ENCODE measurements around the gene CHCHD4. TPM values are rescaled to one million over a fixed set of nuclear protein-coding genes. Genes with fewer than 3 reads are reported as not detected.

CHCHD4 gene
- total and polyA plus RNA-seq, 2 experiments from 2014 or later = 31.1 to 39.2 TPM

DNA sequence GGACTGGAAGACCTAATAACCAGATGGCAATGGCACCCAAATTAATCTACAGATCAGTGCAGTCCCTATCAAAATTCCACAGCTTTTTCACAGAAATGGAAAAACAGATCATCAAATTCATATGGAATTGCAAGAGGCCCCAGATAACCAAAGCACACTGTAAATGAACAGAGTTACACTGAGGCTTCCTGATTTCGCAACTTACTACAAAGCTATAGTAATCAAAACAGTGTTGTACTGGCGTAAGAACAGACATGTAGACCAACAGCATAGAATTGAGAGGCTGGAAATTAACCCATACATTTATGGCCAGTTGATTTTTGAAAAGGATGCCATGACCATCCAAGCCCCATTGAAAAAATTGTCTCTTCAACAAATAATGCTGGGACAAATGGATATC is 37.5 kb upstream of the CHCHD4 start:
- peaks cover 94% of the 10 kb centered on the region for H3K36me3 Mint-ChIP-seq (ENCODE audit: low read depth)
- H3K36me3 ChIP-seq (ENCODE audit: insufficient read depth) = peaks cover 57% of the 10 kb centered on the region

More for the DNA sequence above, 37.5 kb upstream of the CHCHD4 start:
- Histone ChIP-seq H3K4me2 (no peak overlapping the region), H4K20me1 (replicated peaks; ENCODE audit: insufficient read depth) (0 out of 2 replicates have a peak, but pooled peaks cover 3% of the 10 kb centered on the region), H3K27me3 (ENCODE audit: insufficient read depth) (no peaks in the 10 kb centered on the region), H3F3A (replicated peaks; ENCODE audit: low read depth) (no peaks in the 10 kb centered on the region), H2AFZ (no peak overlapping the region), H3K4me1 (ENCODE audit: insufficient read depth) (no peaks in the 10 kb centered on the region), H3K9me2 (ENCODE audit: insufficient read depth) (no peaks in the 10 kb centered on the region), H3K27ac (ENCODE audit: low read depth) (no peak overlapping the region), H3K4me3 (no peak overlapping the region), H3K79me2 (replicated peaks; ENCODE audit: insufficient read depth) (0 out of 2 replicates have a peak, but pooled peaks cover 3% of the 10 kb centered on the region)
- Mint-ChIP-seq H3K27me3 (ENCODE audit: insufficient read depth, low read depth, poor library complexity) (peaks cover 2% of the 10 kb centered on the region), H3K4me1 (no peaks in the 10 kb centered on the region), H3K4me3 (no peak overlapping the region), H3K27ac (no peak overlapping the region), H3K9me3 (peaks cover 7% of the 10 kb centered on the region; the same call in 2 of the 3 replicates)
- DNase-seq (ENCODE audit: low spot score) (no peak), ATAC-seq (no peak)
- TF ChIP-seq, protein P1, sequence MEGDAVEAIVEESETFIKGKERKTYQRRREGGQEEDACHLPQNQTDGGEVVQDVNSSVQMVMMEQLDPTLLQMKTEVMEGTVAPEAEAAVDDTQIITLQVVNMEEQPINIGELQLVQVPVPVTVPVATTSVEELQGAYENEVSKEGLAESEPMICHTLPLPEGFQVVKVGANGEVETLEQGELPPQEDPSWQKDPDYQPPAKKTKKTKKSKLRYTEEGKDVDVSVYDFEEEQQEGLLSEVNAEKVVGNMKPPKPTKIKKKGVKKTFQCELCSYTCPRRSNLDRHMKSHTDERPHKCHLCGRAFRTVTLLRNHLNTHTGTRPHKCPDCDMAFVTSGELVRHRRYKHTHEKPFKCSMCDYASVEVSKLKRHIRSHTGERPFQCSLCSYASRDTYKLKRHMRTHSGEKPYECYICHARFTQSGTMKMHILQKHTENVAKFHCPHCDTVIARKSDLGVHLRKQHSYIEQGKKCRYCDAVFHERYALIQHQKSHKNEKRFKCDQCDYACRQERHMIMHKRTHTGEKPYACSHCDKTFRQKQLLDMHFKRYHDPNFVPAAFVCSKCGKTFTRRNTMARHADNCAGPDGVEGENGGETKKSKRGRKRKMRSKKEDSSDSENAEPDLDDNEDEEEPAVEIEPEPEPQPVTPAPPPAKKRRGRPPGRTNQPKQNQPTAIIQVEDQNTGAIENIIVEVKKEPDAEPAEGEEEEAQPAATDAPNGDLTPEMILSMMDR (conservative IDR thresholded peaks at IDR 0.05; ENCODE audit: low read depth in 2 of 2) = no peak
- no peak for TF ChIP-seq EZH2phosphoT487 (IDR thresholded peaks at IDR 0.05; ENCODE audit: unreplicated experiment)
- TF ChIP-seq POLR2AphosphoS5 (IDR thresholded peaks at IDR 0.05; ENCODE audit: low read depth) = no peak
- TF ChIP-seq JUNB (IDR thresholded peaks at IDR 0.05; ENCODE audit: unreplicated experiment) = no peak
- TF ChIP-seq, protein P2, sequence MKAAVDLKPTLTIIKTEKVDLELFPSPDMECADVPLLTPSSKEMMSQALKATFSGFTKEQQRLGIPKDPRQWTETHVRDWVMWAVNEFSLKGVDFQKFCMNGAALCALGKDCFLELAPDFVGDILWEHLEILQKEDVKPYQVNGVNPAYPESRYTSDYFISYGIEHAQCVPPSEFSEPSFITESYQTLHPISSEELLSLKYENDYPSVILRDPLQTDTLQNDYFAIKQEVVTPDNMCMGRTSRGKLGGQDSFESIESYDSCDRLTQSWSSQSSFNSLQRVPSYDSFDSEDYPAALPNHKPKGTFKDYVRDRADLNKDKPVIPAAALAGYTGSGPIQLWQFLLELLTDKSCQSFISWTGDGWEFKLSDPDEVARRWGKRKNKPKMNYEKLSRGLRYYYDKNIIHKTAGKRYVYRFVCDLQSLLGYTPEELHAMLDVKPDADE (IDR thresholded peaks at IDR 0.05) = no peak
- TF ChIP-seq, protein P3, sequence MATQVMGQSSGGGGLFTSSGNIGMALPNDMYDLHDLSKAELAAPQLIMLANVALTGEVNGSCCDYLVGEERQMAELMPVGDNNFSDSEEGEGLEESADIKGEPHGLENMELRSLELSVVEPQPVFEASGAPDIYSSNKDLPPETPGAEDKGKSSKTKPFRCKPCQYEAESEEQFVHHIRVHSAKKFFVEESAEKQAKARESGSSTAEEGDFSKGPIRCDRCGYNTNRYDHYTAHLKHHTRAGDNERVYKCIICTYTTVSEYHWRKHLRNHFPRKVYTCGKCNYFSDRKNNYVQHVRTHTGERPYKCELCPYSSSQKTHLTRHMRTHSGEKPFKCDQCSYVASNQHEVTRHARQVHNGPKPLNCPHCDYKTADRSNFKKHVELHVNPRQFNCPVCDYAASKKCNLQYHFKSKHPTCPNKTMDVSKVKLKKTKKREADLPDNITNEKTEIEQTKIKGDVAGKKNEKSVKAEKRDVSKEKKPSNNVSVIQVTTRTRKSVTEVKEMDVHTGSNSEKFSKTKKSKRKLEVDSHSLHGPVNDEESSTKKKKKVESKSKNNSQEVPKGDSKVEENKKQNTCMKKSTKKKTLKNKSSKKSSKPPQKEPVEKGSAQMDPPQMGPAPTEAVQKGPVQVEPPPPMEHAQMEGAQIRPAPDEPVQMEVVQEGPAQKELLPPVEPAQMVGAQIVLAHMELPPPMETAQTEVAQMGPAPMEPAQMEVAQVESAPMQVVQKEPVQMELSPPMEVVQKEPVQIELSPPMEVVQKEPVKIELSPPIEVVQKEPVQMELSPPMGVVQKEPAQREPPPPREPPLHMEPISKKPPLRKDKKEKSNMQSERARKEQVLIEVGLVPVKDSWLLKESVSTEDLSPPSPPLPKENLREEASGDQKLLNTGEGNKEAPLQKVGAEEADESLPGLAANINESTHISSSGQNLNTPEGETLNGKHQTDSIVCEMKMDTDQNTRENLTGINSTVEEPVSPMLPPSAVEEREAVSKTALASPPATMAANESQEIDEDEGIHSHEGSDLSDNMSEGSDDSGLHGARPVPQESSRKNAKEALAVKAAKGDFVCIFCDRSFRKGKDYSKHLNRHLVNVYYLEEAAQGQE (IDR thresholded peaks at IDR 0.05; ENCODE audit: unreplicated experiment) = no peak
- TF ChIP-seq NANOG (IDR thresholded peaks at IDR 0.05; ENCODE audit: borderline replicate concordance) = no peak
- no peak for TF ChIP-seq EZH2 (IDR thresholded peaks at IDR 0.05; ENCODE audit: low read depth, unreplicated experiment)
- no peak for TF ChIP-seq CREB1 (CRISPR knock-in tag; IDR thresholded peaks at IDR 0.05; ENCODE audit: low read depth)
- TF ChIP-seq ZNF331 (CRISPR knock-in tag; IDR thresholded peaks at IDR 0.05; ENCODE audit: low read depth) = no peak
- no peak for TF ChIP-seq ZNF114 (CRISPR knock-in tag; IDR thresholded peaks at IDR 0.05)
- TF ChIP-seq, protein P4, sequence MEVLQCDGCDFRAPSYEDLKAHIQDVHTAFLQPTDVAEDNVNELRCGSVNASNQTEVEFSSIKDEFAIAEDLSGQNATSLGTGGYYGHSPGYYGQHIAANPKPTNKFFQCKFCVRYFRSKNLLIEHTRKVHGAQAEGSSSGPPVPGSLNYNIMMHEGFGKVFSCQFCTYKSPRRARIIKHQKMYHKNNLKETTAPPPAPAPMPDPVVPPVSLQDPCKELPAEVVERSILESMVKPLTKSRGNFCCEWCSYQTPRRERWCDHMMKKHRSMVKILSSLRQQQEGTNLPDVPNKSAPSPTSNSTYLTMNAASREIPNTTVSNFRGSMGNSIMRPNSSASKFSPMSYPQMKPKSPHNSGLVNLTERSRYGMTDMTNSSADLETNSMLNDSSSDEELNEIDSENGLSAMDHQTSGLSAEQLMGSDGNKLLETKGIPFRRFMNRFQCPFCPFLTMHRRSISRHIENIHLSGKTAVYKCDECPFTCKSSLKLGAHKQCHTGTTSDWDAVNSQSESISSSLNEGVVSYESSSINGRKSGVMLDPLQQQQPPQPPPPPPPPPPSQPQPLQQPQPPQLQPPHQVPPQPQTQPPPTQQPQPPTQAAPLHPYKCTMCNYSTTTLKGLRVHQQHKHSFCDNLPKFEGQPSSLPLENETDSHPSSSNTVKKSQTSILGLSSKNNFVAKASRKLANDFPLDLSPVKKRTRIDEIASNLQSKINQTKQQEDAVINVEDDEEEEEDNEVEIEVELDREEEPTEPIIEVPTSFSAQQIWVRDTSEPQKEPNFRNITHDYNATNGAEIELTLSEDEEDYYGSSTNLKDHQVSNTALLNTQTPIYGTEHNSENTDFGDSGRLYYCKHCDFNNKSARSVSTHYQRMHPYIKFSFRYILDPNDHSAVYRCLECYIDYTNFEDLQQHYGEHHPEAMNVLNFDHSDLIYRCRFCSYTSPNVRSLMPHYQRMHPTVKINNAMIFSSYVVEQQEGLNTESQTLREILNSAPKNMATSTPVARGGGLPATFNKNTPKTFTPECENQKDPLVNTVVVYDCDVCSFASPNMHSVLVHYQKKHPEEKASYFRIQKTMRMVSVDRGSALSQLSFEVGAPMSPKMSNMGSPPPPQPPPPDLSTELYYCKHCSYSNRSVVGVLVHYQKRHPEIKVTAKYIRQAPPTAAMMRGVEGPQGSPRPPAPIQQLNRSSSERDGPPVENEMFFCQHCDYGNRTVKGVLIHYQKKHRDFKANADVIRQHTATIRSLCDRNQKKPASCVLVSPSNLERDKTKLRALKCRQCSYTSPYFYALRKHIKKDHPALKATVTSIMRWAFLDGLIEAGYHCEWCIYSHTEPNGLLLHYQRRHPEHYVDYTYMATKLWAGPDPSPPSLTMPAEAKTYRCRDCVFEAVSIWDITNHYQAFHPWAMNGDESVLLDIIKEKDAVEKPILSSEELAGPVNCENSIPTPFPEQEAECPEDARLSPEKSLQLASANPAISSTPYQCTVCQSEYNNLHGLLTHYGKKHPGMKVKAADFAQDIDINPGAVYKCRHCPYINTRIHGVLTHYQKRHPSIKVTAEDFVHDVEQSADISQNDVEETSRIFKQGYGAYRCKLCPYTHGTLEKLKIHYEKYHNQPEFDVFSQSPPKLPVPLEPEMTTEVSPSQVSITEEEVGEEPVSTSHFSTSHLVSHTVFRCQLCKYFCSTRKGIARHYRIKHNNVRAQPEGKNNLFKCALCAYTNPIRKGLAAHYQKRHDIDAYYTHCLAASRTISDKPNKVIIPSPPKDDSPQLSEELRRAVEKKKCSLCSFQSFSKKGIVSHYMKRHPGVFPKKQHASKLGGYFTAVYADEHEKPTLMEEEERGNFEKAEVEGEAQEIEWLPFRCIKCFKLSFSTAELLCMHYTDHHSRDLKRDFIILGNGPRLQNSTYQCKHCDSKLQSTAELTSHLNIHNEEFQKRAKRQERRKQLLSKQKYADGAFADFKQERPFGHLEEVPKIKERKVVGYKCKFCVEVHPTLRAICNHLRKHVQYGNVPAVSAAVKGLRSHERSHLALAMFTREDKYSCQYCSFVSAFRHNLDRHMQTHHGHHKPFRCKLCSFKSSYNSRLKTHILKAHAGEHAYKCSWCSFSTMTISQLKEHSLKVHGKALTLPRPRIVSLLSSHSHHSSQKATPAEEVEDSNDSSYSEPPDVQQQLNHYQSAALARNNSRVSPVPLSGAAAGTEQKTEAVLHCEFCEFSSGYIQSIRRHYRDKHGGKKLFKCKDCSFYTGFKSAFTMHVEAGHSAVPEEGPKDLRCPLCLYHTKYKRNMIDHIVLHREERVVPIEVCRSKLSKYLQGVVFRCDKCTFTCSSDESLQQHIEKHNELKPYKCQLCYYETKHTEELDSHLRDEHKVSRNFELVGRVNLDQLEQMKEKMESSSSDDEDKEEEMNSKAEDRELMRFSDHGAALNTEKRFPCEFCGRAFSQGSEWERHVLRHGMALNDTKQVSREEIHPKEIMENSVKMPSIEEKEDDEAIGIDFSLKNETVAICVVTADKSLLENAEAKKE (CRISPR knock-in tag; IDR thresholded peaks at IDR 0.05) = no peak
- no peak for TF ChIP-seq STAT1 (IDR thresholded peaks at IDR 0.05; ENCODE audit: unreplicated experiment)

Data from GM23338 (cell line).